ENCODE results near the gene SNED1.

SNED1 gene

GRCh38 chr2:241108271-241109209 lies 110.1 kb downstream of the SNED1 start:
- no peak for DNase-seq (ENCODE audit: low read depth)

GRCh38 chr2:241109210-241110088 lies 111.0 kb downstream of the SNED1 start:
- no peak for DNase-seq (ENCODE audit: low read depth)

- DNase-seq (ENCODE audit: low read depth) = no peak
These were observed 111.7 kb downstream of the SNED1 start for GRCh38 chr2:241110089-241110606.

DNA sequence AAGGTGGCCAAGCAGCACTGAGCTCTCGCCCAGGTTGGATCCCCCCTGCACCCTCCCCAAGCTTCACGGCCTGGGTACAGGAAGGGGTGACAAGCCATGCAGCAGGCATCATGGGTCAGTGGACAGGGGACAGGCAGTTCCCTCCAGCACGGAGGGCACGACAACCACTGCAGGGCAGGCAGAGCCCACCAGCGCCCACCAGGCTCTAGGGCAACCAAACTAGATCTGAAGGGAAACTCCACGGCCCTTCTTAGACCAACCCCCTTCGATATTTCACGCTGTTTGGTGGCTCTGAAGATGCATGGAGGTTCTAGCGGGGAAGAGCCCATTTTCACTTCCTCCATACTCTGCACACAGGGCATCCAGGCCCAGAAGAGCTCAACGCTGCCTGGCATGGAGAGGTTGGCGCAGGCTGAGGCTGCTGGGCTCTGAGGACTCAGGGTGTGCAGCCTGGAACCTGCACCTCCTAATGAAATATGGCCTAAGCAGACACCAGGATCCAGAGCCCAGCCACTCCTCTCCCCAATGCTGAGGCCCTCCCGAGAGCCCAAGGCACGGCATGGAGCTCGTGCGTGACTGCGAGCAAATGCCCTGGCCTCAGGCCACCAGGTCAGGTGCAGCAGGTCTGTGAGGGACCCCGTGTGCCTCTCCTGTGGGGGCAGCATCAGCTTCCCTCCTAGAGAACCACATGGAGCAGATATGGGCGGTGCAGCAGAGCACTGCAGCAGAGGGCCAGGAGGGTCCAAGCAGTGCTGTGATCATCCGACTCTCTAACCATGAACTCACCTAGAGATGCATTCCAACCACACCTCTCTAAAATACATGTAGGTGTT lies 112.4 kb downstream of the SNED1 start:
- no peak for DNase-seq (ENCODE audit: low read depth)

DNA sequence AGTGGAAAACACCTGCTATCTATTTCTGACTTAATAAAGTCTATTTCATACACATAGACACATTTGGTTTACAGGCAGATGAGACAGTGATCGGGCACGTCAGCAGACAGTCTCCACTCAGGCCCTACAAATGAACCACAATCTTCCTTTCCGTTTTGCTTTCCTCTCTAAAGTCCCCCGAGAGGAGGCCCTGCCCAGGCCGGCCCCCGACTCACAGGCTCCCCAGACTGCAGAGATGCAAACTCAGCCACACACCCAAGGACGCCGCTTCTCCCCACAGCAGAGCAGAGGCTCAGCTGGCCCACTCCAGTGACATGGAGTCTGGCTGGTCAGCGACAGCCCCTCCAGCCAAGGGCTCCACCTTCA lies 113.0 kb downstream of the SNED1 start:
- no peak for DNase-seq (ENCODE audit: low read depth)

DNA sequence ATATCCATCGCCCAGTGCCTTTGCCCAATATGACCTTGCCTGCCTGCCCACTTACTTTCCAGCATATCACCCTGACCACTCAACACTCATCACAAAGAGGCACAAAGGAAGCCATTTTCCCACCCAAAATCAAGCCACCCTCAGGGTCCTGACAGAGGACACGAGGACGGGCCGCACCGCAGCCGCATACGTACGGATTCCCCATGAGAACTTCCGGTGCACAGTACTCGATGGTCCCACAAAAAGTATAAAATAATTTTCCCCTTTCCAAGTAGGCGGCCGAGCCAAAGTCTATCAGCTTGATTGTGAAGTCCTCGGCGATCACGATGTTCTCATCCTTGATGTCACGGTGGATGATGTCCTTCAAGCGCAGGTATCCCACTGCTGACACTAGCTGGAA lies 113.6 kb downstream of the SNED1 start:
- no peak for DNase-seq (ENCODE audit: low read depth)

DNA sequence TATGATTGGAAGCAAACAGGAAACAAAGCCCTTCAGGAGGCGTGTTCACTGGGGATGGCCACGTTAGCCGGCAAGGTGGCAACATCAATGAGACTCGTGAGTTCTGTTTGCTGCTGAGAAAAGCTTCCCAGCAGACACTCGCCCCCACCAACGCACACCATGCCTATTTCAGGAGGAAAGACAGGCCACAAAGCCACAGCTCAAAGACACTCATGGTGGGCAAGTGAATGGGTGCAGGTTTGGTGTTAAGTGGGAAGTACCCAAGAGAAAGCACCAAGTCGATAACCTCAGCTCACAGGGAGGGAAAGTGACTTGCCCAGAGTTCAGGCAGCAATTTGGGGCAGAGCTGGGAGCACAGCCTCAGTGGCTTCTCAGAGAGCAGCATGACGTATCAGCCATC lies 114.2 kb downstream of the SNED1 start:
- DNase-seq (ENCODE audit: low read depth) = peak; percentile 38

DNA sequence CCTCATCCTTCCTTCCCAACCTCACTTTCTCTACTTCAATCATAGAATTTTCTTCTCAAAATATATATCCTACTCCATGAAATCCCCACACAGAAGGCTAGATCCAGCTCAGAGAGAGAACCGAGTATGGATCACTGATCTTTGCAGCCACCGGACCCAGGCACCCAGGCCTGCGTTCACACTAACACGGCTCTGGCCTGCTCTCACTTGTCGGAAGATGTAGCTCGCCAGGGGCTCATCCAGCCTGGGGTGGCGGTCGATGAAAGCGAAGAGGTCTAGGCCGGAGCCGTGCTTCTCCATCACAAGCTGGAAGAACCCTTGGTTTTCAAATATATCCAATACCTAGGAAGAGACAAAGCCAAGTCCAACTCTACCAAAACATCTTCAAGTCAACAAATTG lies 116.4 kb downstream of the SNED1 start:
- DNase-seq (ENCODE audit: low read depth) = no peak

- no peak for DNase-seq (ENCODE audit: low read depth)
These were observed 116.9 kb downstream of the SNED1 start for GRCh38 chr2:241115361-241115760.

- no peak for DNase-seq (ENCODE audit: low read depth)
These were observed 118.5 kb downstream of the SNED1 start for GRCh38 chr2:241116606-241117560.

DNA sequence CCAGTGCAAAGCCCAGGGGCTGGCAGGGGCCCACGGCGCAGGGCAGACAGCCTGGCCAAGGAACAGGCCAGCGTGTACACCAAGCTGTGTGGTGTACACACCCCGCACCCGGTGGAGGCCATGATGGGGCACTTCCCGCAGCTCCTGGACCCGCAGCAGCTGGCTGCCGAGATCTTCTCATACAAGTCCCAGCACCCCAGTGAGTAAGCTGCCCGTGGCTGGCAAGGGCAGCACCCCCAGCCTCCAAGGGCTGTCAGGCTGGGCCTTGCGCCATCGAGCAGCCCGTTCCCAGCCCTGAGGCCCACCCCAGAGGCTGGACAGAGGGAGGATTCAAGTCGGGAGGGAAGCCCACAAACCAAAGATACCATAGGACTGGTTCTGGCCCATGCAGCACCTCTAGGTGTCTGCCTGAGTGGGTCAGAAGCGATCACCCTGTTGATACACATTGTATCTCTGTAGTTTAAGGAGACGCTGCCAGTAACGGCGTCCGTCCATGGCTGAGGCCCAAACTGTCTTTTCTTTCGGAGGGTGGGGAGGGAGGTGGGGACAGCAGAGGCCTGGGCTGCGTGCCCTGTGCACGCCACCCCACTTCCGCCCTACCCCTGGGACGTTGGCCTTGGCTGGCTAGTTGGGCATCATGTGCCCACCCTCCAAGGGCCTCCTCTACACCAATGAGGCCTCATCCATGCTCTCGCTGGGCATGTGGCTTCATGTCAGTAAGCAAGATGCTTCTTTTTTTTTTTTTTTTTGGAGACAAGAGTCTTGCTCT lies 120.5 kb downstream of the SNED1 start:
- DNase-seq (ENCODE audit: low read depth) = no peak

GRCh38 chr2:241120440-241120839 lies 122.0 kb downstream of the SNED1 start:
- DNase-seq (ENCODE audit: low read depth) = no peak

GRCh38 chr2:241121008-241121407 lies 122.6 kb downstream of the SNED1 start:
- DNase-seq (ENCODE audit: low read depth) = no peak

GRCh38 chr2:241122376-241123002 lies 124.1 kb downstream of the SNED1 start:
- no peak for DNase-seq (ENCODE audit: low read depth)

DNA sequence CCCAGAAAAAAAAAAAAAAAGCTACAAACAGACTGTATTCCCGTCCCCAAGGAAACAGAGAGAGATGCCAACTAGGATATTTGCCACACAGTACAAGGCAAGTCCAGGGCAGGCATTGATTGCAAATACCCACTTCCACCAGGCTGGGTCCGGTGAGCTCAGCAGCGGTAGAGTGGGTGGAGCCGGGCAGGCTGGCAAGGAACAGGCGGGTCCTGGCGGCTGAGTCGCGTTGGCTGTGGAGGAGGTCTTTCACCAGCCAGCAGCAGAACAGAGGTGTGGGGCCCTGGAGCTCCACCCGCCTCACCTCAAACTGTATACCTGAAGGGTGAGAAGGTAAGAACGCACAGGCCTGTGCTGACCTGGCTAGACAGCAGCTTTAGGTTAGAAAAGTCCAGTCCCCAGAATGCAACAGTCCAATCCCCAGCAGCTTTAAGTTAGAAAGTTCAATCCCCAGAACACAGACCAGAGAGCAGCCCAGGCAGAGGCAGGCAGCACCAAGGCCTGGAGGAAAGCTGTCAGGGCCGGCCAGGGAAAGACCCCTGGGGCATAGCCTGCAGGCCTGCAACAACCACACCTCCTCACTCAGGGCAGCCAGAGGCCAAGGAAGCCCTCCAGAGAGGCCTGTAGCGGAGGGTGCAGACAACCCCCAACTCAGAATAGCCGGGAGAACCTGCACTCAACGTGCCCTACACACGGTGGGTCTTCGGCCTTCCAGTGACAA lies 125.6 kb downstream of the SNED1 start:
- DNase-seq (ENCODE audit: low read depth) = no peak

GRCh38 chr2:241125626-241126025 lies 127.2 kb downstream of the SNED1 start:
- no peak for DNase-seq (ENCODE audit: low read depth)

DNA sequence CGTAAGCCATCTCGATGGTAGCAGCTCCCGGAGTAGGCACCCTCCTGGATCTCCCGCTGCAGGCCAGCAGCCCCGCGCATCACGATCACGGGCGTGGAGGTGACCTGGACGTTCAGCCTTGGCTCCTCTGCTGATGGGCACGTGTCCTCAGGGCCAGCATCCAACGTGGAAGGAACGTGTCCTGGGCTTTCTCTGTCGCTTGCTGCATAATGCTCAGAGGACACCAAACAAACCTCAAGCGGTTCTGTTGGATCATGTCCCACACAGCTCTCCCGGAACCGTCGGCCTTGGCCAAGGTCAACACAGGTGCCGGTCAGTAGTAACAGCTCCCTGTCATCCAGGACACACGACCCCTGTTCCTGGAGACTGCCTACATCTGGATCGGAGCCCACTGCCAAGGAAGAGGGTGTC lies 127.8 kb downstream of the SNED1 start:
- DNase-seq (ENCODE audit: low read depth) = no peak

- DNase-seq (ENCODE audit: low read depth) = no peak
These were observed 128.4 kb downstream of the SNED1 start for GRCh38 chr2:241126771-241127202.

GRCh38 chr2:241128266-241128665 lies 129.8 kb downstream of the SNED1 start:
- DNase-seq (ENCODE audit: low read depth) = no peak
